Osteoblast (primary cell): Measurements from ENCODE around the gene MED26. TPM values are rescaled to one million over a fixed set of nuclear protein-coding genes. Genes with fewer than 3 reads are reported as not detected.

Experiments used
- DNase-seq: peaks from one replicate; pipeline ENCODE4 v3.0.0; 2011; ENCODE audit warnings: low spot score, mixed read lengths; ENCODE audit not compliant: insufficient read length; ENCODE audit errors: missing footprints
- H2AFZ ChIP-seq: 2 replicates; pipeline ENCODE4 v1.6.0; 2011; ENCODE audit warnings: mild to moderate bottlenecking, low read length
- H3K27ac ChIP-seq: 2 replicates; pipeline ENCODE4 v1.5.1; 2011; ENCODE audit warnings: mild to moderate bottlenecking, low read depth, low read length, moderate library complexity
- H3K27me3 ChIP-seq: 2 replicates; pipeline ENCODE4 v1.6.0; 2012; ENCODE audit warnings: mild to moderate bottlenecking, control low read depth, inconsistent platforms, low read length, moderate library complexity; ENCODE audit not compliant: insufficient read depth
- H3K36me3 ChIP-seq: 2 replicates; pipeline ENCODE4 v1.5.1; 2011; ENCODE audit warnings: mild to moderate bottlenecking, low read length, control low read depth, moderate library complexity; ENCODE audit not compliant: insufficient read depth
- H3K4me1 ChIP-seq: 2 replicates; pipeline ENCODE4 v1.5.1; 2011; ENCODE audit warnings: mild to moderate bottlenecking, low read length, control low read depth, moderate library complexity; ENCODE audit not compliant: insufficient read depth
- H3K4me2 ChIP-seq: 2 replicates; pipeline ENCODE4 v1.6.0; 2011; ENCODE audit warnings: mild to moderate bottlenecking, low read length; ENCODE audit not compliant: insufficient read depth
- H3K4me3 ChIP-seq: fragments of 200-600 bp; sonication (generic); 3 replicates; pipeline ENCODE4 v1.5.1; 2012; ENCODE audit warnings: mild to moderate bottlenecking, low read length, inconsistent platforms; ENCODE audit not compliant: insufficient read depth
- H3K79me2 ChIP-seq: 2 replicates; pipeline ENCODE4 v1.6.0; 2012; ENCODE audit warnings: mild to moderate bottlenecking, low read length, control low read depth, inconsistent platforms; ENCODE audit not compliant: insufficient read depth
- H3K9me3 ChIP-seq: 2 replicates; pipeline ENCODE4 v1.5.1; 2011; ENCODE audit warnings: low read depth, low read length, control low read depth
- H4K20me1 ChIP-seq: 2 replicates; pipeline ENCODE4 v1.6.0; 2012; ENCODE audit warnings: mild to moderate bottlenecking, low read length, control low read depth; ENCODE audit not compliant: insufficient read depth
- CTCF ChIP-seq: IDR thresholded peaks from 2 replicates; pipeline ENCODE4 v1.5.1; 2011; ENCODE audit warnings: mild to moderate bottlenecking, low read depth, low read length, moderate library complexity; ENCODE audit errors: extremely low read depth
- total RNA-seq: library from RNA; depleted of rRNA; stranded (reverse); fragments of >200 nt; gene quantifications from 2 replicates; pipeline ENCODE4 v1.2.3, GENCODE V29; 2012

Gene MED26
- total RNA-seq, 1 donor: 5.8 TPM

- Histone ChIP-seq H4K20me1 (peaks cover 35% of the 10 kb centered on the region), H3K9me3 (no peaks in the 10 kb centered on the region), H3K4me3 (peak overlapping the region; percentile 96), H2AFZ (peak overlapping the region; percentile 48), H3K79me2 (peaks cover 45% of the 10 kb centered on the region), H3K4me1 (peaks cover 15% of the 10 kb centered on the region), H3K36me3 (peaks cover 33% of the 10 kb centered on the region), H3K27me3 (no peaks in the 10 kb centered on the region), H3K27ac (peak overlapping the region; percentile 76), H3K4me2 (peak overlapping the region; percentile 82)
- TF ChIP-seq CTCF: no peak
- no peak for DNase-seq
Observed at GRCh38 chr19:16628984-16629691, 1.1 kb upstream of the MED26 start.

- Histone ChIP-seq H2AFZ (no peak overlapping the region), H3K4me2 (peak overlapping the region; percentile 97), H3K79me2 (peaks cover 53% of the 10 kb centered on the region), H3K9me3 (no peaks in the 10 kb centered on the region), H3K36me3 (peaks cover 39% of the 10 kb centered on the region), H3K4me3 (peak overlapping the region; percentile 96), H3K27me3 (no peaks in the 10 kb centered on the region), H4K20me1 (peaks cover 47% of the 10 kb centered on the region), H3K27ac (peak overlapping the region; percentile 86), H3K4me1 (peaks cover 15% of the 10 kb centered on the region)
- TF ChIP-seq CTCF: no peak
- DNase-seq: peak; percentile 69
Observed at GRCh38 chr19:16627928-16628182, 149 bp downstream of the MED26 start.

- peak overlapping the region; percentile 86 for H3K27ac ChIP-seq
- H3K4me1 ChIP-seq: peaks cover 15% of the 10 kb centered on the region
- peak overlapping the region; percentile 97 for H3K4me2 ChIP-seq
- peaks cover 56% of the 10 kb centered on the region for H3K79me2 ChIP-seq
- peak overlapping the region; percentile 46 for H2AFZ ChIP-seq
- H4K20me1 ChIP-seq: peaks cover 52% of the 10 kb centered on the region
- no peak for TF ChIP-seq CTCF
- H3K36me3 ChIP-seq: peaks cover 40% of the 10 kb centered on the region
- DNase-seq: peak; percentile 82
- H3K4me3 ChIP-seq: peak overlapping the region; percentile 96
- no peaks in the 10 kb centered on the region for H3K27me3 ChIP-seq
- no peaks in the 10 kb centered on the region for H3K9me3 ChIP-seq
Observed at GRCh38 chr19:16627193-16627927, 644 bp downstream of the MED26 start.

- Histone ChIP-seq H4K20me1 (peaks cover 58% of the 10 kb centered on the region), H2AFZ (peak overlapping the region; percentile 46)
- DNase-seq: peak; percentile 86
Observed at GRCh38 chr19:16626796-16627192, 1.2 kb downstream of the MED26 start.

More at GRCh38 chr19:16626796-16627192, 1.2 kb downstream of the MED26 start:
- Histone ChIP-seq H3K27ac (peak overlapping the region; percentile 86), H3K36me3 (peaks cover 40% of the 10 kb centered on the region), H3K79me2 (peaks cover 62% of the 10 kb centered on the region), H3K9me3 (no peaks in the 10 kb centered on the region), H3K4me1 (peaks cover 15% of the 10 kb centered on the region), H3K4me2 (peak overlapping the region; percentile 97), H3K27me3 (no peaks in the 10 kb centered on the region), H3K4me3 (peak overlapping the region; percentile 96)
- no peak for TF ChIP-seq CTCF
